A549 (cell line): ENCODE results near the gene ARID1B.

Source experiments
- MYC ChIP-seq: IDR thresholded peaks from 2 replicates; pipeline ENCODE4 v1.6.1; 2012; ENCODE audit warnings: mild to moderate bottlenecking, inconsistent platforms, low read length, improper control_type of control experiment, borderline replicate concordance
- POLR2A ChIP-seq: IDR thresholded peaks from 2 replicates; pipeline ENCODE4 v1.6.1; 2012; ENCODE audit warnings: mild to moderate bottlenecking, low read length
- SMC3 ChIP-seq: fragments of >200 bp; sonication (Bioruptor Twin); formaldehyde crosslinking; IDR thresholded peaks from 3 replicates; pipeline ENCODE4 v1.6.1; 2018; ENCODE audit warnings: inconsistent platforms
- TF ChIP-seq, protein P1 (sequence below): fragments of 200-600 bp; sonication (generic); IDR thresholded peaks from 2 replicates; pipeline ENCODE4 v1.6.1; 2016; ENCODE audit warnings: antibody characterized with exemption, mild to moderate bottlenecking, moderate library complexity
- TF ChIP-seq, protein P2 (sequence below): fragments of >200 bp; sonication (Bioruptor Twin); formaldehyde crosslinking; IDR thresholded peaks from 3 replicates; pipeline ENCODE4 v1.5.1; 2016
- TF ChIP-seq, protein P3 (sequence below): IDR thresholded peaks from 2 replicates; pipeline ENCODE4 v1.6.1; 2012; ENCODE audit warnings: low read depth, borderline replicate concordance

DNA sequence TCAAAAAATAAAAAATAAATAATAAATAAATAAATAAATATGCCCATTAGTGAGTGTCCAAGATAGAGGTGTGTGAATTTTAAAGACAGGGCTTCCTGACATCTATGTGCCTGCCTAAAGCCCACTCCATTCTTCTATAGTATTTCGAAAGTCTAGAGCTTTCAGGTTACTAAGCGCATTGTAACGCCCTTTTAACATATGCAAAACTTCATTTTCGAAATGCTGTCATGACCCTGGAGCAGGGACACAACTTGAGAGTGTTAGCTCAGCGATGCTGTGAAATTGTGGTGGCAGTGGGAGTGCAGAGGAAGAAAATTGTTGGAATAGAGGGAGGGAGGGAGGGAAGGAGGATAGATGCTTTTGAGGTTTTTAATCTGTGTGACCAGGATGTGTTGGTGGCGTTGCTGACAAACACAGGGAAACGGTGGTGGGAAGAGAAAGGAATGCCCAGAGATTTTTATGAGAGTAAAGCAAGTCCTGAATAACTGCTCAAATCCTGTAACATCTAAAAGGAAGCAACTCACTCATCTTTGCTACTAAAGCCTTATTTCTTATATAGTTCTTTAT is 169.3 kb downstream of the ARID1B start:
- no peak for TF ChIP-seq POLR2A
- TF ChIP-seq MYC: no peak
- TF ChIP-seq, protein P1, sequence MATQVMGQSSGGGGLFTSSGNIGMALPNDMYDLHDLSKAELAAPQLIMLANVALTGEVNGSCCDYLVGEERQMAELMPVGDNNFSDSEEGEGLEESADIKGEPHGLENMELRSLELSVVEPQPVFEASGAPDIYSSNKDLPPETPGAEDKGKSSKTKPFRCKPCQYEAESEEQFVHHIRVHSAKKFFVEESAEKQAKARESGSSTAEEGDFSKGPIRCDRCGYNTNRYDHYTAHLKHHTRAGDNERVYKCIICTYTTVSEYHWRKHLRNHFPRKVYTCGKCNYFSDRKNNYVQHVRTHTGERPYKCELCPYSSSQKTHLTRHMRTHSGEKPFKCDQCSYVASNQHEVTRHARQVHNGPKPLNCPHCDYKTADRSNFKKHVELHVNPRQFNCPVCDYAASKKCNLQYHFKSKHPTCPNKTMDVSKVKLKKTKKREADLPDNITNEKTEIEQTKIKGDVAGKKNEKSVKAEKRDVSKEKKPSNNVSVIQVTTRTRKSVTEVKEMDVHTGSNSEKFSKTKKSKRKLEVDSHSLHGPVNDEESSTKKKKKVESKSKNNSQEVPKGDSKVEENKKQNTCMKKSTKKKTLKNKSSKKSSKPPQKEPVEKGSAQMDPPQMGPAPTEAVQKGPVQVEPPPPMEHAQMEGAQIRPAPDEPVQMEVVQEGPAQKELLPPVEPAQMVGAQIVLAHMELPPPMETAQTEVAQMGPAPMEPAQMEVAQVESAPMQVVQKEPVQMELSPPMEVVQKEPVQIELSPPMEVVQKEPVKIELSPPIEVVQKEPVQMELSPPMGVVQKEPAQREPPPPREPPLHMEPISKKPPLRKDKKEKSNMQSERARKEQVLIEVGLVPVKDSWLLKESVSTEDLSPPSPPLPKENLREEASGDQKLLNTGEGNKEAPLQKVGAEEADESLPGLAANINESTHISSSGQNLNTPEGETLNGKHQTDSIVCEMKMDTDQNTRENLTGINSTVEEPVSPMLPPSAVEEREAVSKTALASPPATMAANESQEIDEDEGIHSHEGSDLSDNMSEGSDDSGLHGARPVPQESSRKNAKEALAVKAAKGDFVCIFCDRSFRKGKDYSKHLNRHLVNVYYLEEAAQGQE: no peak
- TF ChIP-seq, protein P2, sequence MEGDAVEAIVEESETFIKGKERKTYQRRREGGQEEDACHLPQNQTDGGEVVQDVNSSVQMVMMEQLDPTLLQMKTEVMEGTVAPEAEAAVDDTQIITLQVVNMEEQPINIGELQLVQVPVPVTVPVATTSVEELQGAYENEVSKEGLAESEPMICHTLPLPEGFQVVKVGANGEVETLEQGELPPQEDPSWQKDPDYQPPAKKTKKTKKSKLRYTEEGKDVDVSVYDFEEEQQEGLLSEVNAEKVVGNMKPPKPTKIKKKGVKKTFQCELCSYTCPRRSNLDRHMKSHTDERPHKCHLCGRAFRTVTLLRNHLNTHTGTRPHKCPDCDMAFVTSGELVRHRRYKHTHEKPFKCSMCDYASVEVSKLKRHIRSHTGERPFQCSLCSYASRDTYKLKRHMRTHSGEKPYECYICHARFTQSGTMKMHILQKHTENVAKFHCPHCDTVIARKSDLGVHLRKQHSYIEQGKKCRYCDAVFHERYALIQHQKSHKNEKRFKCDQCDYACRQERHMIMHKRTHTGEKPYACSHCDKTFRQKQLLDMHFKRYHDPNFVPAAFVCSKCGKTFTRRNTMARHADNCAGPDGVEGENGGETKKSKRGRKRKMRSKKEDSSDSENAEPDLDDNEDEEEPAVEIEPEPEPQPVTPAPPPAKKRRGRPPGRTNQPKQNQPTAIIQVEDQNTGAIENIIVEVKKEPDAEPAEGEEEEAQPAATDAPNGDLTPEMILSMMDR: no peak
- TF ChIP-seq, protein P3, sequence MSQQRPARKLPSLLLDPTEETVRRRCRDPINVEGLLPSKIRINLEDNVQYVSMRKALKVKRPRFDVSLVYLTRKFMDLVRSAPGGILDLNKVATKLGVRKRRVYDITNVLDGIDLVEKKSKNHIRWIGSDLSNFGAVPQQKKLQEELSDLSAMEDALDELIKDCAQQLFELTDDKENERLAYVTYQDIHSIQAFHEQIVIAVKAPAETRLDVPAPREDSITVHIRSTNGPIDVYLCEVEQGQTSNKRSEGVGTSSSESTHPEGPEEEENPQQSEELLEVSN: no peak
- TF ChIP-seq SMC3: no peak
